ENCODE results near the gene STH. TPM values are rescaled to one million over a fixed set of nuclear protein-coding genes. Genes with fewer than 3 reads are reported as not detected.

STH gene
- total RNA-seq, 1 experiment from 2014 or later = not detected

- ChIA-PET POLR2A (no interaction called here), CTCF (no interaction called here)
- no peaks in the 10 kb centered on the region for H3K4me1 ChIP-seq (ENCODE audit: control insufficient read depth, insufficient read depth, low read length)
- H3K36me3 ChIP-seq (ENCODE audit: control insufficient read depth, insufficient read depth, low read length) = no peaks in the 10 kb centered on the region; the same call in 1 of the 2 replicates
- TF ChIP-seq SIN3A (IDR thresholded peaks at IDR 0.05; ENCODE audit: borderline replicate concordance, insufficient read depth, low read depth, low read length) (no peak), TCF7L2 (IDR thresholded peaks at IDR 0.05; ENCODE audit: low read depth, low read length) (no peak), POLR2AphosphoS5 (IDR thresholded peaks at IDR 0.05; ENCODE audit: low read depth, low read length) (no peak)
- TF ChIP-seq, protein P1, sequence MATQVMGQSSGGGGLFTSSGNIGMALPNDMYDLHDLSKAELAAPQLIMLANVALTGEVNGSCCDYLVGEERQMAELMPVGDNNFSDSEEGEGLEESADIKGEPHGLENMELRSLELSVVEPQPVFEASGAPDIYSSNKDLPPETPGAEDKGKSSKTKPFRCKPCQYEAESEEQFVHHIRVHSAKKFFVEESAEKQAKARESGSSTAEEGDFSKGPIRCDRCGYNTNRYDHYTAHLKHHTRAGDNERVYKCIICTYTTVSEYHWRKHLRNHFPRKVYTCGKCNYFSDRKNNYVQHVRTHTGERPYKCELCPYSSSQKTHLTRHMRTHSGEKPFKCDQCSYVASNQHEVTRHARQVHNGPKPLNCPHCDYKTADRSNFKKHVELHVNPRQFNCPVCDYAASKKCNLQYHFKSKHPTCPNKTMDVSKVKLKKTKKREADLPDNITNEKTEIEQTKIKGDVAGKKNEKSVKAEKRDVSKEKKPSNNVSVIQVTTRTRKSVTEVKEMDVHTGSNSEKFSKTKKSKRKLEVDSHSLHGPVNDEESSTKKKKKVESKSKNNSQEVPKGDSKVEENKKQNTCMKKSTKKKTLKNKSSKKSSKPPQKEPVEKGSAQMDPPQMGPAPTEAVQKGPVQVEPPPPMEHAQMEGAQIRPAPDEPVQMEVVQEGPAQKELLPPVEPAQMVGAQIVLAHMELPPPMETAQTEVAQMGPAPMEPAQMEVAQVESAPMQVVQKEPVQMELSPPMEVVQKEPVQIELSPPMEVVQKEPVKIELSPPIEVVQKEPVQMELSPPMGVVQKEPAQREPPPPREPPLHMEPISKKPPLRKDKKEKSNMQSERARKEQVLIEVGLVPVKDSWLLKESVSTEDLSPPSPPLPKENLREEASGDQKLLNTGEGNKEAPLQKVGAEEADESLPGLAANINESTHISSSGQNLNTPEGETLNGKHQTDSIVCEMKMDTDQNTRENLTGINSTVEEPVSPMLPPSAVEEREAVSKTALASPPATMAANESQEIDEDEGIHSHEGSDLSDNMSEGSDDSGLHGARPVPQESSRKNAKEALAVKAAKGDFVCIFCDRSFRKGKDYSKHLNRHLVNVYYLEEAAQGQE (IDR thresholded peaks at IDR 0.05; ENCODE audit: insufficient read depth in 1 of 2, low read depth in 2 of 2, low read length in 1 of 2) = no peak
- TF ChIP-seq, protein P2, sequence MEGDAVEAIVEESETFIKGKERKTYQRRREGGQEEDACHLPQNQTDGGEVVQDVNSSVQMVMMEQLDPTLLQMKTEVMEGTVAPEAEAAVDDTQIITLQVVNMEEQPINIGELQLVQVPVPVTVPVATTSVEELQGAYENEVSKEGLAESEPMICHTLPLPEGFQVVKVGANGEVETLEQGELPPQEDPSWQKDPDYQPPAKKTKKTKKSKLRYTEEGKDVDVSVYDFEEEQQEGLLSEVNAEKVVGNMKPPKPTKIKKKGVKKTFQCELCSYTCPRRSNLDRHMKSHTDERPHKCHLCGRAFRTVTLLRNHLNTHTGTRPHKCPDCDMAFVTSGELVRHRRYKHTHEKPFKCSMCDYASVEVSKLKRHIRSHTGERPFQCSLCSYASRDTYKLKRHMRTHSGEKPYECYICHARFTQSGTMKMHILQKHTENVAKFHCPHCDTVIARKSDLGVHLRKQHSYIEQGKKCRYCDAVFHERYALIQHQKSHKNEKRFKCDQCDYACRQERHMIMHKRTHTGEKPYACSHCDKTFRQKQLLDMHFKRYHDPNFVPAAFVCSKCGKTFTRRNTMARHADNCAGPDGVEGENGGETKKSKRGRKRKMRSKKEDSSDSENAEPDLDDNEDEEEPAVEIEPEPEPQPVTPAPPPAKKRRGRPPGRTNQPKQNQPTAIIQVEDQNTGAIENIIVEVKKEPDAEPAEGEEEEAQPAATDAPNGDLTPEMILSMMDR (IDR thresholded peaks at IDR 0.05) = no peak
- no peak overlapping the region for H3K4me3 ChIP-seq (ENCODE audit: low read depth in 2 of 2, low read length in 2 of 2)
- DNase-seq (ENCODE audit: low read depth, low spot score) (no peak), ATAC-seq (no peak)
- intact Hi-C loops (cut with micrococcal nuclease; ENCODE audit: unreplicated experiment) = no loop called here
- no peaks in the 10 kb centered on the region; the same call in 1 of the 2 replicates for H3K27me3 ChIP-seq (ENCODE audit: control insufficient read depth, insufficient read depth, low read length)
- in situ Hi-C loops (cut with HindIII; ENCODE audit: low pct_unique_long_range_greater_than_20kb, low sequenced_read_pairs) = no loop called here
- H3K9me3 ChIP-seq (ENCODE audit: control insufficient read depth, insufficient read depth, low read depth, low read length) = no peaks in the 10 kb centered on the region
- BruUV-seq (replicated peaks) = no TSS peak
- H3K27ac ChIP-seq (ENCODE audit: low read length) = no peak overlapping the region
These were observed 33.2 kb upstream of the STH start for GRCh38 chr17:45965812-45966211.

DNA sequence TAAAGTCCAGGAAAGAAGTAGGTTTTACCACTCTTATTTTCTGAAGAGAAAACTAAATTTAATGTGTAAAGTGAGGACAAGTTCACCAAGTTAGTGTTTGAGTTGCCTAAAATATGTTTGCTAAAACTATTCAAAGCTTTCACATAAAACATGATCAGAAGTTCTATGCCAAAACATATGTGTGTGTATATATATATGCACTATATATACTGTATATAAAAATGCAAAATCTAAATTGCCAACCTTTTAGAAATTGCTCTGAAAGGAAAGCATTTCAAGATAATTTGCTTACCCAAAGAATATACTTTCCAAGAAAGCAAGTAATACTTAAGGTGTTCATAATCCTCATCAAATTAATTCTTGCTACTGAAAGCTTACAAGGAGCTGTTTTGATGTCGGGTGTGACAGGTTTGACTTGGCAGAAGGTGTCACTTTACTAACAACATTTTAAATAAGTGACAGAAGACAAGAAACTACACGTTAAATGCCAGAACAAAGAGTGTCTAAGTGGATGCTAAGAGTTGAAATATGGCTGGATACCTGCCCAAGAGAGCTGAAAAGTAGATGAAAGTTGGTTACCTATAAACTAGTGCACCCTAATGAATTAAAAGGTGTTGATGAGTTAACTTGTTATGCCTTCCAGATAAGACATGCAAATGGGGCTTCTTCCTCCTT is 32.3 kb upstream of the STH start:
- Histone ChIP-seq H3K9me3 (ENCODE audit: control insufficient read depth, insufficient read depth, low read depth, low read length) (no peaks in the 10 kb centered on the region), H3K4me3 (ENCODE audit: low read depth in 2 of 2, low read length in 2 of 2) (no peak overlapping the region), H3K36me3 (ENCODE audit: control insufficient read depth, insufficient read depth, low read length) (no peaks in the 10 kb centered on the region; the same call in 1 of the 2 replicates), H3K4me1 (ENCODE audit: control insufficient read depth, insufficient read depth, low read length) (no peaks in the 10 kb centered on the region), H3K27ac (ENCODE audit: low read length) (no peak overlapping the region), H3K27me3 (ENCODE audit: control insufficient read depth, insufficient read depth, low read length) (no peaks in the 10 kb centered on the region; the same call in 1 of the 2 replicates)
- BruUV-seq (replicated peaks) = no TSS peak
- intact Hi-C loops (cut with micrococcal nuclease; ENCODE audit: unreplicated experiment) = no loop called here
- ATAC-seq = no peak
- ChIA-PET POLR2A (interaction anchor here (0.6 kb wide), 1 partner anchor 272 kb away, joined by 4 read pairs; no protein-coding TSS in a partner anchor), CTCF (no interaction called here)
- TF ChIP-seq POLR2AphosphoS5 (IDR thresholded peaks at IDR 0.05; ENCODE audit: low read depth, low read length) (no peak), SIN3A (IDR thresholded peaks at IDR 0.05; ENCODE audit: borderline replicate concordance, insufficient read depth, low read depth, low read length) (no peak), TCF7L2 (IDR thresholded peaks at IDR 0.05; ENCODE audit: low read depth, low read length) (no peak)
- TF ChIP-seq, protein P1 (IDR thresholded peaks at IDR 0.05; ENCODE audit: insufficient read depth in 1 of 2, low read depth in 2 of 2, low read length in 1 of 2) = no peak
- TF ChIP-seq, protein P2 (IDR thresholded peaks at IDR 0.05) = no peak
- DNase-seq (ENCODE audit: low read depth, low spot score) = no peak
- in situ Hi-C loops (cut with HindIII; ENCODE audit: low pct_unique_long_range_greater_than_20kb, low sequenced_read_pairs) = no loop called here
